NCI-H524 (cell line): ENCODE data around the gene RNU6-8.

Experiments
- DNase-seq, 2 experiments: peaks; one replicate each; lab custom pipeline; 2025; lab: John Stamatoyannopoulos, UW

The RNU6-8 gene

DNA sequence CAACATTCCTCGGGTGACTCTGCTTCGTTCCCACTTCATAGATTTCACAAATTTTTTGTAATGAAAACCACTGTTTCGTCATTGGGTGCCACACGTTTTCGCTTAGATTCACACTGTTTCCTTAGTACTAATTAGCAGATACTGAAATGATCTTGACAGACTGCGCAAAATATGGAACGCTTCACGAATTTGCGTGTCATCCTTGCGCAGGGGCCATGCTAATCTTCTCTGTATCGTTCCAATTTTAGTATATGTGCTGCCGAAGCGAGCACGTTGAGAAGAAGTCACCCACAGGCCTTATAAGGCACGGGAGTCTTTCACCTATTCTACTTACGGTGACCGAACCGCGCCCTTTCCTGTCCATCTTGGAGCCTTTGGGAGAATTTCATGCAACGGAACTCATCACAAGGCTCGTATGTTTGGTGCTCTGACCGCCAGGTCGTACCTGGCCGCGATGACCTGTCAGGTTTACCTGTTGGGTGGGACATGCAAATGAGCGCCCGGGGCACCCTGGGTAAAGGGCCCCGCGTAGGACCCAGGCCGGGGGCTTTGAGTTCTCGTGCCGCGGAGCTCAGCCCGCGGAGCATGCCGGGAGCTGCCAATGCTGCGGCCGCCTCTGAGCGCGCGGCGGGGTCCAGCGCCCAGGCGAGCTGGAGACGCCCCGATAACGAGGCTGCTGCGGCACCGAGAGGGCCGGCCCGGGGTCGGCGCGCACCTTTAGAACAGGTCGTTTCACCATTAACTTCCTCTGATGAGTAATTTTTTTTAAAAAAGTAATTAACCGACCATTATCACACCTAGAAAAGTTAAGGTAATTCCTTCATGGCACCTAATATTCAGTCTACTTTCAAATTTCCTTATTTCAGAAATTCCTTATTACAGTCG, at the start of gene RNU6-8:
TSS of gene RNU6-8 (minus strand) at position 272 of the 885 bp plus-strand sequence.
- peak; percentile 92 to 99 for DNase-seq

- peak; percentile 87 to 93 for DNase-seq
Observed at GRCh38 chr14:32252030-32252670, 49.1 kb upstream of the RNU6-8 start.

GRCh38 chr14:32251530-32251929, 48.5 kb upstream of the RNU6-8 start:
- no peak for DNase-seq

DNA sequence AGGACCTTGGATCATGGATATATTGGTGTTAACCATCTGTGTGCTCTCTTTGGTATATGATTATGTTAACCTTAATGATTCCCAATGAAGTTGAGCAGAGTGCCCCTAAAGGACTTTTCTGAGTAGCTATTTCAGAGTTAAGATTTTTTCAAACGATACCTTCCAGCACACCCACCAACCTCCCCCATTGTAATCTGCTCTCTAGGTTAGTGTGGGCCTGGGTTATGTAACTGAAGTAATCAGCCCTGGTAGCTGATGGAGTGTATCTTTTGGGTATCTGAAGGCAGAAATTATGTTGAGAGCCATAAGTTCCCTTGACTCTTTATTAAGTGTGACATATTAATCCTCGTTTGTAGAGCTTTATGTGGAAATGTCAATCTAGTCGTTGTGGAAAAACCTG, 47.6 kb upstream of the RNU6-8 start:
- no peak for DNase-seq

- no peak for DNase-seq
Observed at GRCh38 chr14:32249780-32250179, 46.7 kb upstream of the RNU6-8 start.

DNA sequence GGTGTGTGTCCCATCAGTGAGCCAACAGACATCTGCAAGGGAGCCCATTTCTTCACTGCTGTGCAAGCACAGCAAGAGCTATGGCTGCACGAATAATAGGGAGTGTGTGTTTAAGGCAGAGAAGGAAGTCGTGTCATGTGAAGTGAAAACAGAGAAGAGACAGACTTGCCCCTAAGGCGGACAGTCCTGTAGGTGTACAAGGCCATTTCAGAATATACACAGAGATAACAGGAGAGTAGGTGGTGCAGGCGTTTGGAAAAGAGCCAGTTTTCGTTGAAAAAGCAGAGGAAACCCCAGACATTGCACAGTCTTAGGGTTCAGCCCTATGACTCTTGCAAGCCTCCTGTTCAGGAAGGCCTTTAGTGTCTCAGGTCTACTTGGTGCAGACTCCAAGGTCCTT, 46.3 kb upstream of the RNU6-8 start:
- DNase-seq, result no peak

DNA sequence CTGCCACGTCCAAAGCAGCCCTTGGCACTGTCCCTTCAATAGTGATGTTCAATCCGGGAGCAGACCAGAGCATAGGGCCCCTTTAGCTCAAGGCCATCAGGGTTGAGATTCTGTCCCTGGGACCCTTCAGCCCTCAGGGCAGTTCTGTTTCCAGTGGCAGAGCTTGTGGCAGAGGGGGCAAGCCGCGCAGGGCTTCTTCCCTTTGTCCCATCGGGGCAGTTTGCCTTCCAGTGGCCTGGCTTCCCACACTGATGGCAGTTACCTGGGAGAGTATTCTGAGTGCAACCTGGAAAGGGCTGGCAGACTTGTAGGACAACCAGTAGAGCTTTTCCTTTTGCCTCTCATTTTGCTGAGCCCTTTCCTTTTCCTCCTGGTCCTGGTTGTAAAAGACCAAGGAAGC, 43.7 kb upstream of the RNU6-8 start:
- no peak for DNase-seq

DNA sequence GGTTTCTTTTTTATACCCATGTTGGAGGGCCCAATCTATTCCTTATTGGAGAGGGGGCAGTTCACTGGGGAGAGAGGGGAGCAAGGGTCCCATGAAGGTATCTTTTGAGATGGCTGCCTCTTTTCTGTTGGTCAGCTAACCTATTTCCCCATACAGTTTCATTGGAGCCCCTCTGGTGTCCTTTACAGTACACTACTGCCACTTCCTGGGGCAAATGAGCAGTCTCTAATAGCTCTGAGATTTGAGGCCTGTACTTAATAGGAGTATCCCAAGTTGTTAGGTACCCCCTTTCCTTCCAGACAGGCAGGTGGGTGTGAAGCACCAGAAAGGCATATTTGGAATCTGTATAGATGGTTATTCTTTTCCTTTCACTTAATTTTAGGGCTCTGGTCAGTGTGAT, 41.3 kb upstream of the RNU6-8 start:
- peak in 1 of 2 experiments; percentile 50 for DNase-seq

GRCh38 chr14:32233260-32233659, 30.2 kb upstream of the RNU6-8 start:
- DNase-seq, result no peak

DNA sequence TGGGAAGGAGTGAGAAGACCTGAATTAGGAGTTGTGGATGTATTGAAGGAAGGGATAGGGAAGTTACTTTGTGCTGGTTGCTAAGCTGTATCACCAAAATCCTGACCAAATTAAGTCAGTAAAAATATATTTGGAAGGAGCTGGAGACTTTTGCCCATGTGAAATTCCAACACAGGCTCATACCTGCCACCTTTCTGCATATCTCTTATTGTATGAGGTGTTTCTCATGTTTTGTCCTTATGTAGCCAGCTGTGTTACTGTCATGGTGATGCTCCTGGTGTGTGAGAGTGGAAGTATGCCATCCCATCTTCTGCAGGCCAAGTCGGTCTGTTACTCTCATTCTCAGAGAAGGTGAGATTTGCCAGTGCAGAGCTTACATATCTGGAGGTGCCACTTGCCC, 29.4 kb upstream of the RNU6-8 start:
- no peak for DNase-seq

GRCh38 chr14:32230695-32231280, 27.7 kb upstream of the RNU6-8 start:
- no peak for DNase-seq

DNA sequence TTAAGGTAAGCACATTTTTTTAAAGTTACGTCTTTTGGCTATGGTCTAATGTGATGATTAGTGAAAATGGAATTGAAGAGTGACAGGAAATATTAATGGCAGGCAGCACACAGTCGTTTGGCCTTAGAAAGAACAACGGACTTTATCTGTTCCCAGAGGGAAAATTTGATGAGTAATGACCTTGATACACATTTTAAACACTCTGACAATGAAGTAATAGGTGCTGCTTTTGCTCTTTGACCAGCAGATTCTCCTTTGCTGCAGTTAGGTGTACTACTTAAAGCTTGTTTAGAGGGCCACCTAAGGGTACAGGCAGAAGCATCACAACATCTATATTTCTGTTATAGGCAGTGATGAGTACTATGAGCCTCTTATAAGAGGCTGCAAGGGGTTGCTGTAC, 27.1 kb upstream of the RNU6-8 start:
- peak in 1 of 2 experiments; percentile 23 for DNase-seq

DNA sequence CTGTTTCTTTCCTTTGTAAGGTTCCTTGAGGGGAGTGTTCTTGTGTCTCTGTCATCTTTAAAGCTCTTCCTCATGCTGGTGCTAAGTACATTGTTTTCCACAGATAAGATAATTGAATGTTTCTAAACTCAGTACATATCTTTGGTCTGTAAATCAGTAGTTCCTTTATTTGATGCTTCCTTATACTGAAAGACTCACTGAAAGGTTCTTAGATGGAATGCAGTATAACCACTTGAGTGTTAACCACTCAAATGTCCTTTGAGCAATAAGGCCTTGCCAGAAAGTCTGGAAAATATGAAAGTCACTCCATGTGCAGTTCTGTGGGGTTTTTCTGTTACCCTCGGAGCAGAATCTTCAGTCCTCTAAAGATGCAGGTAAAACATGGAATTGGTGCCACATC, 23.0 kb upstream of the RNU6-8 start:
- DNase-seq, result no peak

DNA sequence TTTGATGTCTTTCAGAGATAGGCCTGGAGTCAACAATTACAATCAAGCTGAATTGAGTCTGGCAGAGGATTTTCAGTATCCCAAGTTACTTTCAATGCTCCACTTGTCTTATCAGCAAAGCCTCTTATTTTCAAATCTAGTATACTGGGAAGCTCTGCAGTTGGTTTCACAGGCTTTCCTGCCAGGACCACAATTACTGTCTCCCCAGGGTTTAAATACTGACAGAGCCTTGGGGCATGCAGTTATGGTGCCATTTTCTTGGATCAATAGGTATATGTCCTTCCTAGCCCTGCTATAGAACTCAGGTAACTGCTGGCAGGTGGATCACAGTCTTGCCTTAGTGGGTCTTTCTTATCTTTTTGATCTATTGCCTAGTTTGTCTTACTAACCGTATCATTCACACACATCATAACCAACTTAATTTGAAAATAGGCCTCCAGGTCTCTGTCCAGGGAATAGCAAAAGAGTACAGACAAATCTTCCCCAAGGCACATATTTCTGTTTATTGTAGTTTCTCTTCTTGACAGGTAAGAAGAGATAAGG, 22.4 kb upstream of the RNU6-8 start:
- no peak for DNase-seq

DNA sequence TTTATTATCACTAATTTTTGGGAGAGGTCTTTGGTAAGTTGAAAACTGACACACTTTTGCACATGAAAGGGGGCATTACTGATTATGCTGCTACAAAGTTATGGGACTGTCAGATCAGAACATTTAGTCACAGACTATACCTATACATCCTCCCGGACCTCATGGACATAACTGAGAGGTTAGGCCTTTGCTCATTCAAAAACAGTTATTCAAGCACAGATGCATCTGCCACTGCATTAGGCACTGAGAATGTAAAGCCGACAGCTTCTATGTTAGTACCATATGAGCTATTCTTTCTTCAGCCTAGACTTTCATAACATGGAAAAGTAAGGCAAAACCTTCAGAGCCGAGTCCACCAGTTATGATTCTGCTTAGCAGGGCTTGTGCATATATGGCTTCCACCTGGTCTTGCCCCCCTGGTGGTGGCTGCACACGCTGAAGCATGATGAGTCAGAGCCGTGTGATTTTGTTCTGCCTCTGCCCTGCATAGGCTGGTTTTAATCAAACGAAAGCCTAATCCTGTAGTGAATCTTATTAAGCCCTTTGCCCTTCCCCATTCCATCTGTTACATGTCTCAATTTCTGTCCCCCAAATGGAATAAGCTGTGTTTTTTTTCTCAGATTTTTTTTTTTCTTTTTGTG, 21.8 kb upstream of the RNU6-8 start:
- DNase-seq, result peak; percentile 96 to 99

DNA sequence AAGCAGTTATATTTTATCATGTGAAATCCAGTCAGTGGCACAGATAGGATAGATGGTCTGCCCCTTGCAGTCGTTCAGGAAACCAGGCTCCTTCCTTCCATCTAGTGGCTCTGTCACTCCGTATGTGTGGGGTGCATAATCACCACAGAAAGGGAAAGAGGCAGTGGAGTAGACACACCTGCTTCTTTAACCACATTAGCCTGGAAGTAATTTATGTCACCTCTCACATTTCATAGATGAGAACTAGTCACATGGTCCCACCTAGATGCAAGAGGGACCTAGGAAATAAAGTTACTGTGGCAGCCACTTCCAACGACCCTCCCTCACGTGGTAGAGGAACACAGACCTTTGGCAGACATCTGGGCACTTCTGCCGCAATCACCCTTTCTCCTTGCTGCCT, 14.2 kb upstream of the RNU6-8 start:
- DNase-seq, result peak; percentile 87 to 95

DNA sequence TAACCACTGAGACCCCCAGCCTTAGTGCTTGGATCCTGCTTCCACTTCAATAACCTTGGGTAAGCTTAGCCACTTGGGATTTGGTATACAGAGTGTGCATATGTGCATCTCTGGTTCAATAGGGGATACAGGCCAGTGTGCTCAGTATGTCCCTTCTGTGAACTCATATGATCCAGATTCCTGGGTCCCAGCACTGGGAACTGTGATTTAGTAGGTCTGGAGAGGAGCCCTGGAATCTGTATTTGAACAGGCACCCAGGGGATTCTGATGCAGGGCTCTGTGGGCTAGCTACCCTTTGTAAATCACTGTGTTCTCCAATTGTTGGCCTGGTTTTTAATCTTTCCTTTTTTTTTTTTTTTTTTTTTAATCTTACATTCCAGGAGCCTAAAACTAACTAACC, 9.8 kb upstream of the RNU6-8 start:
- no peak for DNase-seq

- DNase-seq, result no peak
Observed at GRCh38 chr14:32211068-32211404, 8.0 kb upstream of the RNU6-8 start.

DNA sequence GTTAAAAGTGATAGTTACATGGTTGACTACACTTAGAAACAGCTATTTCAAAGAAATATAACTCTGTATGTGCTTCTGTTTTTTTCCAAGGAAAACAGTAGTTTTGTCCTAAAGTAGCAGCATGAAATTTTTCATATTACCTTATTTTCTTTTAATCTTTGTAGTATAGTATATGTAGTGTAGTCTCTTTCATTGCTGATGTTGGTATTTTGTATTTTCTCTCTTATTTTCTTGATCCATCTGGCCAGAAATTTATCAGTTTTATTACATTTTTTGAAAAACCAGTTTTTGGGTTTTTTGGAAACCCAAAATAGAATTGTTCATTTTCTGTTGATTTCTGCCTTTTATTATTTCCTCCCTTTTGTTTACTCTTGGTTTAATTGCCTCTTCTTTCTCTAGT, 6.4 kb upstream of the RNU6-8 start:
- DNase-seq, result no peak

- no peak for DNase-seq
Observed at GRCh38 chr14:32208490-32208889, 5.4 kb upstream of the RNU6-8 start.

DNA sequence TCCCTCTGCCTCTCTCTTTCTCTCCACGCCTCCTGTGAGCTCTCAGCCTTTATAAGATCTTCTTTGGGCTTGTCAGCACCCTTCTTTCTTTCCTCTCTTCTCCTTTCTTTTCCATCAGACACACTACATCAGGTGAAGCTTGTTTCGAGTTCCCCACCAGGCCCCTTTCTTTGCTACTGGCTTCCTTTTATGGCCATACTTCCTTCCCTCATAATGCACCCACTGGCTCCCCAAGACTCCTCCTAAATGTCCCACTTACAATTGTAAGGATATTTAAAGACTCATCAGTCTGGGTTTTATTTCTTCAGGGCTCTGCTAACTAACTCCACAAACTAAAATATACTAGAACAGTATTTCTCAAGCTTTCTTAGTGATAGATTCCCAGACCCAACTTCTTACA, 3.5 kb upstream of the RNU6-8 start:
- no peak for DNase-seq

DNA sequence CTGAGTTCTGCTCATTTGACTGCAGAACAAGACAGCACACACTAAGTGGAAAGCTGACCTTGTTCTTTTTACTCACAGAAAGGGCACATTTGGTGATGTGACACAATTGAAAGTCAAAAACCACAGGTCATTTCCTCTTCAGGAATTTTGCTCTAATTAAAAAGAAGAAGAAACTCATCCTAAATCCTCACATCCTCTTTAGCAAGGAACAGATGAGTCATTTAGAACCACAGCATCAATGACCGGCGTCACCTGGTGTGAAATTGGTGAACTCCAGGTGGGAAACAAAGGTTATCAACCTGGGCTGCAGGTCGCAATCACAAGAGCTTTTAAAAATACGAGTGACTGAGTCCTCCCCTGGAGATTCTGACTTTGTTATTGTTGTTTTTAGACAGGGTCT, 2.9 kb upstream of the RNU6-8 start:
- no peak for DNase-seq
